NCI-H345 treated with DMSO at 0.1 percent for 48 hours (cell line): ENCODE results near the gene DSTN.

ENCODE experiments used
- DNase-seq: peaks from one replicate; lab custom pipeline; 2025; ENCODE audit not compliant: unreplicated experiment; lab: John Stamatoyannopoulos, UW

The DSTN gene

GRCh38 chr20:17636523-17637412, 66.9 kb downstream of the DSTN start:
- DNase-seq: no peak

GRCh38 chr20:17637413-17637780, 67.5 kb downstream of the DSTN start:
- DNase-seq: no peak

- no peak for DNase-seq
Observed at GRCh38 chr20:17637985-17638640, 68.2 kb downstream of the DSTN start.

GRCh38 chr20:17638835-17639407, 69.0 kb downstream of the DSTN start:
- DNase-seq: no peak

GRCh38 chr20:17640146-17640874, 70.4 kb downstream of the DSTN start:
- DNase-seq: no peak

GRCh38 chr20:17640875-17641378, 71.1 kb downstream of the DSTN start:
- DNase-seq: no peak

GRCh38 chr20:17641520-17641964, 71.7 kb downstream of the DSTN start:
- no peak for DNase-seq

- no peak for DNase-seq
Observed at GRCh38 chr20:17641993-17642392, 72.1 kb downstream of the DSTN start.

- no peak for DNase-seq
Observed at GRCh38 chr20:17642404-17643269, 72.8 kb downstream of the DSTN start.

GRCh38 chr20:17643531-17644188, 73.8 kb downstream of the DSTN start:
- DNase-seq: no peak

- DNase-seq: no peak
Observed at GRCh38 chr20:17644451-17644850, 74.6 kb downstream of the DSTN start.

GRCh38 chr20:17645010-17645409, 75.1 kb downstream of the DSTN start:
- DNase-seq: no peak

GRCh38 chr20:17645546-17646208, 75.8 kb downstream of the DSTN start:
- no peak for DNase-seq

GRCh38 chr20:17646209-17646960, 76.5 kb downstream of the DSTN start:
- peak; percentile 71 for DNase-seq

GRCh38 chr20:17646961-17647301, 77.1 kb downstream of the DSTN start:
- DNase-seq: no peak

- DNase-seq: no peak
Observed at GRCh38 chr20:17647391-17648314, 77.8 kb downstream of the DSTN start.

GRCh38 chr20:17648315-17648646, 78.4 kb downstream of the DSTN start:
- DNase-seq: no peak
